ENCODE results near the gene TXNL4B.

GRCh38 chr16:72092832-72093447, 480 bp downstream of the TXNL4B start:
- no peak for TF ChIP-seq CTCF (IDR thresholded peaks at IDR 0.05 in 4 of 5, conservative IDR thresholded peaks at IDR 0.05 in 1 of 5)
- no peak for TF ChIP-seq POLR2A (IDR thresholded peaks at IDR 0.05)
